ENCODE data around the gene LASP1NB.
A peak's percentile ranks its signal among the peaks of the same experiment; 100 is the strongest.

The LASP1NB gene

DNA sequence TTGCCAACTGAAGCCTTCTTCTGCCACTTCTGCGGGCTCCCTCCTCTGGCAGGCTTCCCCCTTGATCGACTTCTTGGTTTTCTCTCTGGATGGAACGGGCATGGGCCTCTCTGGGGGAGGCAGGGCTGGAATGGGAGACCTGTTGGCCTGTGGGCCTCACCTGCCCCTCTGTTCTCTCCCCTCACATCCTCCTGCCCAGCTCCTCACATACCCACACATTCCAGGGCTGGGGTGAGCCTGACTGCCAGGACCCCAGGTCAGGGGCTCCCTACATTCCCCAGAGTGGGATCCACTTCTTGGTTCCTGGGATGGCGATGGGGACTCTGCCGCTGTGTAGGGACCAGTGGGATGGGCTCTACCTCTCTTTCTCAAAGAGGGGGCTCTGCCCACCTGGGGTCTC, 6.5 kb upstream of the LASP1NB start:
- TF ChIP-seq, protein P1, sequence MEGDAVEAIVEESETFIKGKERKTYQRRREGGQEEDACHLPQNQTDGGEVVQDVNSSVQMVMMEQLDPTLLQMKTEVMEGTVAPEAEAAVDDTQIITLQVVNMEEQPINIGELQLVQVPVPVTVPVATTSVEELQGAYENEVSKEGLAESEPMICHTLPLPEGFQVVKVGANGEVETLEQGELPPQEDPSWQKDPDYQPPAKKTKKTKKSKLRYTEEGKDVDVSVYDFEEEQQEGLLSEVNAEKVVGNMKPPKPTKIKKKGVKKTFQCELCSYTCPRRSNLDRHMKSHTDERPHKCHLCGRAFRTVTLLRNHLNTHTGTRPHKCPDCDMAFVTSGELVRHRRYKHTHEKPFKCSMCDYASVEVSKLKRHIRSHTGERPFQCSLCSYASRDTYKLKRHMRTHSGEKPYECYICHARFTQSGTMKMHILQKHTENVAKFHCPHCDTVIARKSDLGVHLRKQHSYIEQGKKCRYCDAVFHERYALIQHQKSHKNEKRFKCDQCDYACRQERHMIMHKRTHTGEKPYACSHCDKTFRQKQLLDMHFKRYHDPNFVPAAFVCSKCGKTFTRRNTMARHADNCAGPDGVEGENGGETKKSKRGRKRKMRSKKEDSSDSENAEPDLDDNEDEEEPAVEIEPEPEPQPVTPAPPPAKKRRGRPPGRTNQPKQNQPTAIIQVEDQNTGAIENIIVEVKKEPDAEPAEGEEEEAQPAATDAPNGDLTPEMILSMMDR (conservative IDR thresholded peaks at IDR 0.05) = no peak
- H3K27ac Mint-ChIP-seq (ENCODE audit: unreplicated experiment) = no peak overlapping the region
- no peaks in the 10 kb centered on the region for H3K9me3 Mint-ChIP-seq
- no peak overlapping the region for H3K4me3 Mint-ChIP-seq
- H3K27me3 Mint-ChIP-seq (ENCODE audit: low read depth) = no peaks in the 10 kb centered on the region
- DNase-seq (ENCODE audit: low read depth, low spot score) = no peak
- peaks cover 28% of the 10 kb centered on the region for H3K4me1 Mint-ChIP-seq
- H3K36me3 Mint-ChIP-seq (ENCODE audit: low read depth) = peaks cover 6% of the 10 kb centered on the region

DNA sequence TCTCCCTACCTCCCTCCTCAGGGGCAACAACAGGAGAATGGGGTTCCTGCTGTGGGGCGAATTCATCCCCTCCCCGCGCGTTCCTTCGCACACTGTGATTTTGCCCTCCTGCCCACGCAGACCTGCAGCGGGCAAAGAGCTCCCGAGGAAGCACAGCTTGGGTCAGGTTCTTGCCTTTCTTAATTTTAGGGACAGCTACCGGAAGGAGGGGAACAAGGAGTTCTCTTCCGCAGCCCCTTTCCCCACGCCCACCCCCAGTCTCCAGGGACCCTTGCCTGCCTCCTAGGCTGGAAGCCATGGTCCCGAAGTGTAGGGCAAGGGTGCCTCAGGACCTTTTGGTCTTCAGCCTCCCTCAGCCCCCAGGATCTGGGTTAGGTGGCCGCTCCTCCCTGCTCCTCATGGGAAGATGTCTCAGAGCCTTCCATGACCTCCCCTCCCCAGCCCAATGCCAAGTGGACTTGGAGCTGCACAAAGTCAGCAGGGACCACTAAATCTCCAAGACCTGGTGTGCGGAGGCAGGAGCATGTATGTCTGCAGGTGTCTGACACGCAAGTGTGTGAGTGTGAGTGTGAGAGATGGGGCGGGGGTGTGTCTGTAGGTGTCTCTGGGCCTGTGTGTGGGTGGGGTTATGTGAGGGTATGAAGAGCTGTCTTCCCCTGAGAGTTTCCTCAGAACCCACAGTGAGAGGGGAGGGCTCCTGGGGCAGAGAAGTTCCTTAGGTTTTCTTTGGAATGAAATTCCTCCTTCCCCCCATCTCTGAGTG, 5.9 kb upstream of the LASP1NB start:
- no peaks in the 10 kb centered on the region for H3K27me3 Mint-ChIP-seq (ENCODE audit: low read depth)
- no peak overlapping the region for H3K27ac Mint-ChIP-seq (ENCODE audit: unreplicated experiment)
- TF ChIP-seq, protein P1 (conservative IDR thresholded peaks at IDR 0.05) = no peak
- no peak overlapping the region for H3K4me3 Mint-ChIP-seq
- H3K4me1 Mint-ChIP-seq = peaks cover 29% of the 10 kb centered on the region
- no peaks in the 10 kb centered on the region for H3K9me3 Mint-ChIP-seq
- H3K36me3 Mint-ChIP-seq (ENCODE audit: low read depth) = peaks cover 6% of the 10 kb centered on the region
- DNase-seq (ENCODE audit: low read depth, low spot score) = no peak

DNA sequence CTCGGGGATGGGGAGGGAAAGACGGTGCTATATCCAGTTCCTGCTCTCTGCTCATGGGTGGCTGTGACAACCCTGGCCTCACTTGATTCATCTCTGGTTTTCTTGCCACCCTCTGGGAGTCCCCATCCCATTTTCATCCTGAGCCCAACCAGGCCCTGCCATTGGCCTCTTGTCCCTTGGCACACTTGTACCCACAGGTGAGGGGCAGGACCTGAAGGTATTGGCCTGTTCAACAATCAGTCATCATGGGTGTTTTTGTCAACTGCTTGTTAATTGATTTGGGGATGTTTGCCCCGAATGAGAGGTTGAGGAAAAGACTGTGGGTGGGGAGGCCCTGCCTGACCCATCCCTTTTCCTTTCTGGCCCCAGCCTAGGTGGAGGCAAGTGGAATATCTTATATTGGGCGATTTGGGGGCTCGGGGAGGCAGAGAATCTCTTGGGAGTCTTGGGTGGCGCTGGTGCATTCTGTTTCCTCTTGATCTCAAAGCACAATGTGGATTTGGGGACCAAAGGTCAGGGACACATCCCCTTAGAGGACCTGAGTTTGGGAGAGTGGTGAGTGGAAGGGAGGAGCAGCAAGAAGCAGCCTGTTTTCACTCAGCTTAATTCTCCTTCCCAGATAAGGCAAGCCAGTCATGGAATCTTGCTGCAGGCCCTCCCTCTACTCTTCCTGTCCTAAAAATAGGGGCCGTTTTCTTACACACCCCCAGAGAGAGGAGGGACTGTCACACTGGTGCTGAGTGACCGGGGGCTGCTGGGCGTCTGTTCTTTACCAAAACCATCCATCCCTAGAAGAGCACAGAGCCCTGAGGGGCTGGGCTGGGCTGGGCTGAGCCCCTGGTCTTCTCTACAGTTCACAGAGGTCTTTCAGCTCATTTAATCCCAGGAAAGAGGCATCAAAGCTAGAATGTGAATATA, 4.8 kb upstream of the LASP1NB start:
- no peak for DNase-seq (ENCODE audit: low read depth, low spot score)
- no peaks in the 10 kb centered on the region for H3K9me3 Mint-ChIP-seq
- H3K4me1 Mint-ChIP-seq = peaks cover 38% of the 10 kb centered on the region
- H3K36me3 Mint-ChIP-seq (ENCODE audit: low read depth) = peaks cover 6% of the 10 kb centered on the region
- H3K4me3 Mint-ChIP-seq = peak overlapping the region; percentile 47
- TF ChIP-seq, protein P1 (conservative IDR thresholded peaks at IDR 0.05) = no peak
- peak overlapping the region; percentile 57 for H3K27ac Mint-ChIP-seq (ENCODE audit: unreplicated experiment)
- H3K27me3 Mint-ChIP-seq (ENCODE audit: low read depth) = no peaks in the 10 kb centered on the region

DNA sequence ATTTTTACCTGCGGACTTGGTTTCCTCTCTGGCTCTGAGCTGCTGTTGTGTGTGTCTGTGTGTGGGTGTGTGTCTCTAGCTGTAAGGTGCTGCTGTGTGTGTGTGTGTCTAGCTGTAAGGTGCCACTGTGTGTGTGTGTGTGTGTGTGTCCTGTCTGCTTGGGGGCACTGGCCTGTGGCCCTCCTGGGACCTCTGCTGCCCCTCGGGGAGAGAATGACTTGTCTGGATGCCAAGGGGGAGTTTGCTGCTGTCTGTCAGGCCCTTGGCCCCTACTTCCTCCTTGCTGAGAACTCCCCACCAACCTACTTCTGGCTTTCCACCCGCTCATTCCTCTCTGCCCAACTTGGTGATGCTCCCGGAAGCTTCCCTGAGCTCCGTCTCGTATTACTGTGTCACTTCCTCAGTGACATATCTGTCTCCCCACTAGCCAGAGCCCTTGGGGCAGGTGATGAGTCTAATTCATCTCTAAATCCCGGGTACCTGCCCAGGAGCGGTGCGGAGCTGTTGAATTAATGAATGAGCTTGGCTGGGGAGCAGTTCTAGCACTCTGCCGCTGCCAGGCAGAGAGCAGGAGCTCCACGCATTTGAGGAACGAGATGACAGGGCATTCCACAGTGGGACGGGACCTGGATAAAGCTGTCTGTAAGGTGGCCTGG, 3.5 kb upstream of the LASP1NB start:
- no peaks in the 10 kb centered on the region for H3K9me3 Mint-ChIP-seq
- peaks cover 5% of the 10 kb centered on the region for H3K36me3 Mint-ChIP-seq (ENCODE audit: low read depth)
- no peak overlapping the region for H3K4me3 Mint-ChIP-seq
- peaks cover 49% of the 10 kb centered on the region for H3K4me1 Mint-ChIP-seq
- TF ChIP-seq, protein P1 (conservative IDR thresholded peaks at IDR 0.05) = no peak
- H3K27ac Mint-ChIP-seq (ENCODE audit: unreplicated experiment) = peak overlapping the region; percentile 57
- no peak for DNase-seq (ENCODE audit: low read depth, low spot score)
- H3K27me3 Mint-ChIP-seq (ENCODE audit: low read depth) = no peaks in the 10 kb centered on the region

DNA sequence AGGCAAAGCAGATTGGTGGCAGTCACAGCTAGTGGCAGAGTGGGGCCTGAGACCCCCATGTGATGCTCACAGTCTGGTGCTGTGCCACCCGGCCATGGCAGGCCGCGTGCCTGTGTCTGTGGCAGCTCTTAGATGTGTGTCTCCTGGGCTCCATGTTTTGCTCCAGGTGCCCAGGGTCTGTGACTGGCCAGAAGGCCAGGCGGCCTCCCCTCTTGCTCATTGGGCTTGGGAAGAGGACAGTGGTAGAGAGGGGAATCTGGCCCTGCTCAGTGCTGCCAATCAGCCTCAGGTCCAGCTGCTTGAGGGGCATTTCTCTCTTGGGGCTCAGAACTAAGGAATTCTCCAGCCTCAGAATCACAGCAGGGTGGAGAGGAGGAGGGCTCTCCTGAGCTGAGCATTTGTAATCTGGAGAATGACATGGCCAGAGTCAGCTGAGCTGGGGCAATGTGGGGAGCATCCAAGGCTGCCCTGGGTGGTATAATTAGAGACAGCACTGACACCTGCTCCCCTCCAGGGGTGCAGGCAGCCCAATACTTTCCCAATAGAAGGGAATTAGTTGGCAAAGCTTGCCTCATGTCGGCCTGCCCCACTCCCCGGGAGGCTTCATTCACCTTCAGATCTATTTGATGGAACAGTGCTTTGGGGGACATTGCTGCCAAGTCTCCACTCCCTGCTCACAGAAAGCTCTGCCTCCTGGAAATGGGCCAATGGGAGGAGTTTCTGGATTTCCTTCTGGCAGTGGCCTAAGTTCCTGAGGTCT, 2.7 kb upstream of the LASP1NB start:
- Mint-ChIP-seq H3K36me3 (ENCODE audit: low read depth) (no peaks in the 10 kb centered on the region), H3K9me3 (no peaks in the 10 kb centered on the region), H3K27ac (ENCODE audit: unreplicated experiment) (peak overlapping the region; percentile 35), H3K4me3 (no peak overlapping the region), H3K4me1 (peaks cover 45% of the 10 kb centered on the region), H3K27me3 (ENCODE audit: low read depth) (no peaks in the 10 kb centered on the region)
- no peak for DNase-seq (ENCODE audit: low read depth, low spot score)
- TF ChIP-seq, protein P1 (conservative IDR thresholded peaks at IDR 0.05) = no peak
